GM12874 (cell line): ENCODE data around the gene WFS1.

Experiments used
- TF ChIP-seq, protein P1 (sequence below): IDR thresholded peaks from 2 replicates; pipeline ENCODE4 v1.5.1; 2011; ENCODE audit warnings: low read depth, mild to moderate bottlenecking, control low read depth, low read length, moderate library complexity; ENCODE audit not compliant: insufficient read depth

Gene WFS1

GRCh38 chr4:6288342-6288741, 18.7 kb downstream of the WFS1 start:
- TF ChIP-seq, protein P1, sequence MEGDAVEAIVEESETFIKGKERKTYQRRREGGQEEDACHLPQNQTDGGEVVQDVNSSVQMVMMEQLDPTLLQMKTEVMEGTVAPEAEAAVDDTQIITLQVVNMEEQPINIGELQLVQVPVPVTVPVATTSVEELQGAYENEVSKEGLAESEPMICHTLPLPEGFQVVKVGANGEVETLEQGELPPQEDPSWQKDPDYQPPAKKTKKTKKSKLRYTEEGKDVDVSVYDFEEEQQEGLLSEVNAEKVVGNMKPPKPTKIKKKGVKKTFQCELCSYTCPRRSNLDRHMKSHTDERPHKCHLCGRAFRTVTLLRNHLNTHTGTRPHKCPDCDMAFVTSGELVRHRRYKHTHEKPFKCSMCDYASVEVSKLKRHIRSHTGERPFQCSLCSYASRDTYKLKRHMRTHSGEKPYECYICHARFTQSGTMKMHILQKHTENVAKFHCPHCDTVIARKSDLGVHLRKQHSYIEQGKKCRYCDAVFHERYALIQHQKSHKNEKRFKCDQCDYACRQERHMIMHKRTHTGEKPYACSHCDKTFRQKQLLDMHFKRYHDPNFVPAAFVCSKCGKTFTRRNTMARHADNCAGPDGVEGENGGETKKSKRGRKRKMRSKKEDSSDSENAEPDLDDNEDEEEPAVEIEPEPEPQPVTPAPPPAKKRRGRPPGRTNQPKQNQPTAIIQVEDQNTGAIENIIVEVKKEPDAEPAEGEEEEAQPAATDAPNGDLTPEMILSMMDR = no peak

GRCh38 chr4:6288871-6289270, 19.2 kb downstream of the WFS1 start:
- TF ChIP-seq, protein P1 = no peak

DNA sequence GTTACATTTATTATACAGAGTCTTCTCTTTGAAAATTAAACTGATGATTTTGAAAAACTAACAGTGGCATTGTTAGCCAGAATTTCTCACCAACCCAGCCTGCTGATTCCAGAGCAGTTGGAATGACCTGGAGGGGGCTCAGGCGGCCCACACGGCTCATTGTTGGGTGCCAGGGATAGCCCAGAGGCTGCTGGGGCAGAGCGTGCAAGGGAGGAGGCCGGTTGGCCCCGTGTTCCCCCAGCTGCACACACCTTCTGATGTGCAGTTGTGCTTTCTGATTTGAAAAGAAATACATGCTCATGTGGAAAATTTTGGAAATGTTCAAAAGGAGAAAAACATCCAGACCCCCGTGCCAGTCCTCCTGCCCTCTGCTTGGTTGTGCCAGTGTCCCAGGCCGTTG, 20.6 kb downstream of the WFS1 start:
- TF ChIP-seq, protein P1 = no peak

DNA sequence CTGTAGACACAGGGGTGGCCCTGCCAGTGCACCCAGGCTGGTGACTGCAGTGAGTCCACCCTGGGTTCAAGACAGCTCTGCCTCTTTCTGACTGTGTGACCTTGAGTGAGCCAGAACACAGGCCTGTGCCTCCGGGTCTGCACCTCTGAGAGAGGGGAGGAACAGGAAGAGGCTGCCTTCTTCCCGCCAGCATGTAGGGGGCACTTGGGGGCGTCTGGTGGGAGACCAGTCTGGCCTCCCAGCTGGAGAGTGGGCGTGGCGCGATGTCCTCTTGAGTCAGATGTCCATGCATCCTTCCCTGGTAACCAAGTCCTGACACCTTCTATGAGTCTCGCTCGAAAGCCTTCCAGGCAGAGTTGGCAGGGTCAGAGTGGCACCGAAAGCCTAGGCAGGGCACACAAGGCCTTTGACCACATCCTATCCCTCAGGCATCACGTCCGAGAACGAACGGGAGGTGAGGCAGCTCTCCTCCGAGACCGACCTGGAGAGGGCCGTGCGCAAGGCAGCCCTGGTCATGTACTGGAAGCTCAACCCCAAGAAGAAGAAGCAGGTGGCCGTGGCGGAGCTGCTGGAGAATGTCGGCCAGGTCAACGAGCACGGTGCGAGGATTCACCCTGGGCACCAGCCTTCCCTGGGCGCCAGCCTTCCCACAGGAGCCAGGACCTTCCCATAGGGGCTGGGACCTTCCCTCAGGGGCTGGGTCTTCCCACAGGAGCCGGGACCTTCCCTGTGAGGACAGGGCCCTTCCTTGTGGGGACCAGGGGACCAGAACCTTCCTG, 21.3 kb downstream of the WFS1 start:
- TF ChIP-seq, protein P1 = no peak

DNA sequence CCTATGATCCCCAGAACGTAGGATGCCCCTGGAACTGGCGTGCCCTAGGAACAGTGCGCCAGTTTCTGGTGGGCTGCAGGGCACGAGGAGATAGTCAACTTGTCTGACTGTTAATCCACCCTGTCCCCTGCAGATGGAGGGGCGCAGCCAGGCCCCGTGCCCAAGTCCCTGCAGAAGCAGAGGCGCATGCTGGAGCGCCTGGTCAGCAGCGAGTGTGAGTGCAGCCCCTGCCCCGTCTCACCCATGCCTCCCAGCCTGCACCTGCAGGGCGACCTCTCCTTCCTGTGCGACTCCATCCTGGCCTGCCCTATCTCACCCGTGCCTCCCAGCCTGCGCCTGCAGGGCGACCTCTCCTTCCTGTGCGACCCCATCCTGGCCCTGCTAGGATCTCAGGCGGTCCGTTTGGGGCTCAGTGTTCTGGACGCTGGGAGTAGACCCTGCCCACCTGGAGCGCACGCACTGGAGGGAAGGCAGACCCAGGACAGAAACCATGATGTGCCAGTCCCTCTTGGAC, 22.2 kb downstream of the WFS1 start:
- TF ChIP-seq, protein P1 = no peak

DNA sequence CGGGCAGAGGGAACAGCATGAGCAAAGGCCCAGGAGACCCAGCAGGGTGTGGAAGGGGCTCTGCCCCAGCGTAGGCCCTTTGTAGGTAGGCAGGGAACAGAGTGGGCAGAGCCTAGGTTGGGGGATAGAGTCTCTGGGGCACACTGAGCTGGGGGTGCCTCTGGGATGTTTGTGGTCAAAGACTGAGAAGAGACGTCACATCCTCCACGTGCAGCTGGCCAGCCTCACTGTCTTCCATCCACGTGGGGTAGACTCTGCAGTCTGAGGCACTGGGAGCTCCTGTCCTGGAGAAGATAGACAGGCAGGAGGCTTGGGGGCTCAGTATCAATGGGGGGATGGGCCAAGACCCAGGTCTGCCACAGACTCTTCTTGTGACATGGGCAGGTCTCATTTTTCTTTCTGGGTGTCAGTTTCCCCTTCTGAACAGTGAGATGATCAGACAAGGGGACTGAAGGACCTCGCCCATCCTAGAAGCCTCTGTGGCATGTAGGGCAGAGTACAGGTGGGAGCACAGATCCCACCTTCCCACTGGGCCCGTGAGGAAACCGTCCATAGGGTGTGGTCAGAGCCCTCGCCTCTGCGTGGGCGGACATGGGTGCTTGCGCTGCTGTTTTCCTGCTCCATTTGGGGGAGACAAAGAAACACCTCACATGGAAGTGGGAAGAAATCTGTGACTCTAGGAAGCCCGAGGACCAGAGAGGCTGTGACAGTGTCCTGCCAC, 22.9 kb downstream of the WFS1 start:
- TF ChIP-seq, protein P1 = no peak

- TF ChIP-seq, protein P1 = no peak
Observed at GRCh38 chr4:6293097-6293445, 23.4 kb downstream of the WFS1 start.
